ENCODE data around the gene TMEM218.
"Not testable (repeated sequence)": the region's sequence is repeated elsewhere in the genome, so short reads cannot be mapped to it uniquely, and the experiment has no call there.

TMEM218 gene

GRCh38 chr11:125069796-125070195, 41.6 kb downstream of the TMEM218 start:
- peak in 1 of 42 donors; percentile 17 for DNase-seq
- intact Hi-C loops (cut with DNase I): no loop called here

- DNase-seq: no peak
- intact Hi-C loops (cut with DNase I): no loop called here
These were observed 42.4 kb downstream of the TMEM218 start for GRCh38 chr11:125069008-125069407.

- DNase-seq: no peak
- intact Hi-C loops (cut with DNase I): no loop called here
These were observed 43.1 kb downstream of the TMEM218 start for GRCh38 chr11:125068368-125068767.

- DNase-seq: no peak
- intact Hi-C loops (cut with DNase I): no loop called here
These were observed 47.4 kb downstream of the TMEM218 start for GRCh38 chr11:125064070-125064469.

GRCh38 chr11:125063429-125064043, 47.9 kb downstream of the TMEM218 start:
- DNase-seq: peak in 3 of 42 donors; percentile 5 to 39 (median 34)
- intact Hi-C loops (cut with DNase I): no loop called here

GRCh38 chr11:125062931-125063428, 48.4 kb downstream of the TMEM218 start, which contains the start of gene SLC37A2:
Gene SLC37A2, plus strand, starts transcription at chr11:125063305. Its CDS starts 63 bp downstream, at chr11:125063368.
- DNase-seq: peak in 40 of 42 donors; percentile 39 to 81 (median 60)
- intact Hi-C loops (cut with DNase I): no loop called here

- intact Hi-C loops (cut with DNase I): no loop called here
- peak in 1 of 42 donors; percentile 44 for DNase-seq
These were observed 49.1 kb downstream of the TMEM218 start for GRCh38 chr11:125062218-125062930.

DNA sequence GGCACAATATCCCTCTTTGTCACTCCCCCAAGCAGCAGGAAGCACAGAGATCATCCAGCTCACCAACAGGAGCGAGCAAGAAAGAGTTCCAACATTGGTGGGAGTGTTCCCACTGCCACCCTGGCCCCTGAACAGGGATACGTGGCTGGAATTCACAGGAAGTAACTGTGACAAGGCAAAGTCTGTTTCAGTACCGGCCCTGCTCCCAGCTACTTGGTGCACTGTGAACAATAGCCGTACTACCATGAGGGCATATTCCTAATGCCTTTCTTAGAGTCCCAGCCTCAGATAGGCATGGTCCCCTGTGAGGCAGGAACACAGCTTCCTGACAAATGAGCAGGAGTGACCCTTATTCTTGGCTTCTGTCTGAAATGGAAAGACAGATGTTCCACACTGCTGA, 50.1 kb downstream of the TMEM218 start:
- intact Hi-C loops (cut with DNase I): no loop called here
- DNase-seq: no peak

DNA sequence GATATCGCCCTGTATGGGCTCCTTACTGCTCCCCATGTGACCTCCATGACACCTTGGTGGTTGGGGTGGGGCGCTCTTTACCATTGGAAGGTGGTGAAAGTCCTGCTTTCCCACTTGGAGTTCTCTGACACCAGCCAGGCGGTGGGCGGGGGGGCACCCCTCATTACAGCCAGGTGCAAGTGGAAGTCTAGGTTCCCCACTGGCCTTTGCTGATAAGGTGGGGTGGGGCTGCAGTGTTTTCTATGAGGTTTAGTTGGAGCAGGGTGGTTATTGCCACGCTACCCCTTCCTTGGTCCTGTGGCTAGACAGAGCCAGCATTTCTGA, 53.8 kb downstream of the TMEM218 start:
- DNase-seq: no peak

GRCh38 chr11:125056931-125057692, 54.3 kb downstream of the TMEM218 start:
- intact Hi-C loops (cut with DNase I): no loop called here

More for the DNA sequence above, 53.8 kb downstream of the TMEM218 start:
- intact Hi-C loops (cut with DNase I): no loop called here

DNA sequence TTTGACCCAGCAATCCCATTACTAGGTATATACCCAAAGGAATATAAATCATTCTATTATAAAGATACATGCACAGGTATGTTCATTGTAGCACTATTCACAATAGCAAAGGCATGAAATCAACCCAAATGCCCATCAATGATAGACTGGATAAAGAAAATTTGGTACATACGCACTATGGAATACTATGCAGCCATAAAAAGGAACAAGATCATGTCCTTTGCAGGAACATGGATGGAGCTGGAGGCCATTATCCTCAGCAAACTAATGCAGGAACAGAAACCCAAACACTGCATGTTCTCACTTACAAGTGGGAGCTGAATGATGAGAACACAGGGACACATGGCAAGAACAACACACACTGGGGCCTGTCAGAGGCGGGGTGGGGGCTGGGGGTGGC, 55.3 kb downstream of the TMEM218 start:
- DNase-seq; intact Hi-C loops (cut with DNase I): not testable (repeated sequence)

More at GRCh38 chr11:125056931-125057692, 54.3 kb downstream of the TMEM218 start:
- no peak for DNase-seq

- no peak for DNase-seq
- intact Hi-C loops (cut with DNase I): no loop called here
These were observed 56.2 kb downstream of the TMEM218 start for GRCh38 chr11:125055107-125055715.

- intact Hi-C loops (cut with DNase I): no loop called here
These were observed 58.3 kb downstream of the TMEM218 start for GRCh38 chr11:125053167-125053566.

GRCh38 chr11:125052047-125052446, 59.4 kb downstream of the TMEM218 start:
- intact Hi-C loops (cut with DNase I): no loop called here
- DNase-seq: no peak

More at GRCh38 chr11:125053167-125053566, 58.3 kb downstream of the TMEM218 start:
- no peak for DNase-seq

- DNase-seq: no peak
- intact Hi-C loops (cut with DNase I): no loop called here
These were observed 62.1 kb downstream of the TMEM218 start for GRCh38 chr11:125049164-125049792.
